Measurements from ENCODE around the gene NFIB. TPM values are rescaled to one million over a fixed set of nuclear protein-coding genes. Genes with fewer than 3 reads are reported as not detected.

Gene NFIB
- total RNA-seq, 1 experiment from 2014 or later: 12.5 TPM

GRCh38 chr9:14322211-14323082, 8.5 kb upstream of the NFIB start (continued):
- TF ChIP-seq E2F4 (CRISPR knock-in tag; IDR thresholded peaks at IDR 0.05; ENCODE audit: borderline replicate concordance, low read depth) (peak; percentile 69; the same call in 1 of the 2 replicates), RELA (CRISPR knock-in tag; IDR thresholded peaks at IDR 0.05; ENCODE audit: borderline replicate concordance) (no peak), PRRX2 (CRISPR knock-in tag; IDR thresholded peaks at IDR 0.05) (0 out of 2 replicates have a peak, but pooled peaks have one; percentile 52), ZBTB21 (CRISPR knock-in tag; IDR thresholded peaks at IDR 0.05; ENCODE audit: borderline replicate concordance) (no peak)
- TF ChIP-seq, protein P1, sequence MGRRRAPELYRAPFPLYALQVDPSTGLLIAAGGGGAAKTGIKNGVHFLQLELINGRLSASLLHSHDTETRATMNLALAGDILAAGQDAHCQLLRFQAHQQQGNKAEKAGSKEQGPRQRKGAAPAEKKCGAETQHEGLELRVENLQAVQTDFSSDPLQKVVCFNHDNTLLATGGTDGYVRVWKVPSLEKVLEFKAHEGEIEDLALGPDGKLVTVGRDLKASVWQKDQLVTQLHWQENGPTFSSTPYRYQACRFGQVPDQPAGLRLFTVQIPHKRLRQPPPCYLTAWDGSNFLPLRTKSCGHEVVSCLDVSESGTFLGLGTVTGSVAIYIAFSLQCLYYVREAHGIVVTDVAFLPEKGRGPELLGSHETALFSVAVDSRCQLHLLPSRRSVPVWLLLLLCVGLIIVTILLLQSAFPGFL (CRISPR knock-in tag; IDR thresholded peaks at IDR 0.05; ENCODE audit: borderline replicate concordance): no peak
- TF ChIP-seq, protein P2, sequence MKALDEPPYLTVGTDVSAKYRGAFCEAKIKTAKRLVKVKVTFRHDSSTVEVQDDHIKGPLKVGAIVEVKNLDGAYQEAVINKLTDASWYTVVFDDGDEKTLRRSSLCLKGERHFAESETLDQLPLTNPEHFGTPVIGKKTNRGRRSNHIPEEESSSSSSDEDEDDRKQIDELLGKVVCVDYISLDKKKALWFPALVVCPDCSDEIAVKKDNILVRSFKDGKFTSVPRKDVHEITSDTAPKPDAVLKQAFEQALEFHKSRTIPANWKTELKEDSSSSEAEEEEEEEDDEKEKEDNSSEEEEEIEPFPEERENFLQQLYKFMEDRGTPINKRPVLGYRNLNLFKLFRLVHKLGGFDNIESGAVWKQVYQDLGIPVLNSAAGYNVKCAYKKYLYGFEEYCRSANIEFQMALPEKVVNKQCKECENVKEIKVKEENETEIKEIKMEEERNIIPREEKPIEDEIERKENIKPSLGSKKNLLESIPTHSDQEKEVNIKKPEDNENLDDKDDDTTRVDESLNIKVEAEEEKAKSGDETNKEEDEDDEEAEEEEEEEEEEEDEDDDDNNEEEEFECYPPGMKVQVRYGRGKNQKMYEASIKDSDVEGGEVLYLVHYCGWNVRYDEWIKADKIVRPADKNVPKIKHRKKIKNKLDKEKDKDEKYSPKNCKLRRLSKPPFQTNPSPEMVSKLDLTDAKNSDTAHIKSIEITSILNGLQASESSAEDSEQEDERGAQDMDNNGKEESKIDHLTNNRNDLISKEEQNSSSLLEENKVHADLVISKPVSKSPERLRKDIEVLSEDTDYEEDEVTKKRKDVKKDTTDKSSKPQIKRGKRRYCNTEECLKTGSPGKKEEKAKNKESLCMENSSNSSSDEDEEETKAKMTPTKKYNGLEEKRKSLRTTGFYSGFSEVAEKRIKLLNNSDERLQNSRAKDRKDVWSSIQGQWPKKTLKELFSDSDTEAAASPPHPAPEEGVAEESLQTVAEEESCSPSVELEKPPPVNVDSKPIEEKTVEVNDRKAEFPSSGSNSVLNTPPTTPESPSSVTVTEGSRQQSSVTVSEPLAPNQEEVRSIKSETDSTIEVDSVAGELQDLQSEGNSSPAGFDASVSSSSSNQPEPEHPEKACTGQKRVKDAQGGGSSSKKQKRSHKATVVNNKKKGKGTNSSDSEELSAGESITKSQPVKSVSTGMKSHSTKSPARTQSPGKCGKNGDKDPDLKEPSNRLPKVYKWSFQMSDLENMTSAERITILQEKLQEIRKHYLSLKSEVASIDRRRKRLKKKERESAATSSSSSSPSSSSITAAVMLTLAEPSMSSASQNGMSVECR (CRISPR knock-in tag; IDR thresholded peaks at IDR 0.05; ENCODE audit: borderline replicate concordance): peak; percentile 16; the same call in 1 of the 2 replicates
- TF ChIP-seq, protein P3, sequence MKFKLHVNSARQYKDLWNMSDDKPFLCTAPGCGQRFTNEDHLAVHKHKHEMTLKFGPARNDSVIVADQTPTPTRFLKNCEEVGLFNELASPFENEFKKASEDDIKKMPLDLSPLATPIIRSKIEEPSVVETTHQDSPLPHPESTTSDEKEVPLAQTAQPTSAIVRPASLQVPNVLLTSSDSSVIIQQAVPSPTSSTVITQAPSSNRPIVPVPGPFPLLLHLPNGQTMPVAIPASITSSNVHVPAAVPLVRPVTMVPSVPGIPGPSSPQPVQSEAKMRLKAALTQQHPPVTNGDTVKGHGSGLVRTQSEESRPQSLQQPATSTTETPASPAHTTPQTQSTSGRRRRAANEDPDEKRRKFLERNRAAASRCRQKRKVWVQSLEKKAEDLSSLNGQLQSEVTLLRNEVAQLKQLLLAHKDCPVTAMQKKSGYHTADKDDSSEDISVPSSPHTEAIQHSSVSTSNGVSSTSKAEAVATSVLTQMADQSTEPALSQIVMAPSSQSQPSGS (CRISPR knock-in tag; IDR thresholded peaks at IDR 0.05; ENCODE audit: borderline replicate concordance, low read depth): no peak

- Mint-ChIP-seq H3K27me3 (ENCODE audit: low read depth) (peaks cover 56% of the 10 kb centered on the region), H3K4me3 (peak overlapping the region; percentile 84), H3K36me3 (no peaks in the 10 kb centered on the region), H3K27ac (peak overlapping the region; percentile 97), H3K4me1 (peaks cover 63% of the 10 kb centered on the region), H3K9me3 (no peaks in the 10 kb centered on the region)
- CTCF ChIA-PET: interaction anchor here (0.6 to 0.7 kb wide), 2 partner anchors 25 to 31 kb away, joined by 3 to 4 read pairs; no protein-coding TSS in a partner anchor
- TF ChIP-seq MYBL2 (CRISPR knock-in tag; IDR thresholded peaks at IDR 0.05) (no peak), ZNF423 (CRISPR knock-in tag; IDR thresholded peaks at IDR 0.05) (no peak), IRF2 (CRISPR knock-in tag; IDR thresholded peaks at IDR 0.05; ENCODE audit: borderline replicate concordance, low read depth) (no peak), EMX1 (CRISPR knock-in tag; IDR thresholded peaks at IDR 0.05) (no peak)
- ATAC-seq (no peak), DNase-seq (ENCODE audit: low spot score) (no peak)
- POLR2A ChIA-PET: interaction anchor here (0.7 to 1.0 kb wide), 2 partner anchors 47 to 100 kb away, joined by 3 read pairs; no protein-coding TSS in a partner anchor
These were observed 7.7 kb upstream of the NFIB start for GRCh38 chr9:14321517-14322130.
